Psoas muscle (tissue), 8 donors: Measurements from ENCODE around the gene IGF1R. TPM values are rescaled to one million over a fixed set of nuclear protein-coding genes. Genes with fewer than 3 reads are reported as not detected.

Experiments
- ATAC-seq, 4 donors: fragments of 200-7000 bp; cut with Tn5 transposase; one replicate each; pipeline ENCODE4 v1.9.1; 2020; ENCODE audit warnings: moderate library complexity in 3 of 4, mild to moderate bottlenecking in 2 of 4
- DNase-seq, 2 donors: peaks; one replicate each; pipeline ENCODE4 v3.0.0-alpha.2; 2020
- H3K27ac ChIP-seq: fragments of 200-600 bp; one replicate; pipeline ENCODE4 v1.8.0; 2022
- H3K27me3 ChIP-seq, 3 donors: fragments of 200-600 bp in 1 of 3; one replicate each; pipeline versions ENCODE4 v1.6.1 to v1.8.0; 2013 to 2022; ENCODE audit warnings: low read length in 2 of 3, mild to moderate bottlenecking in 2 of 3, moderate library complexity in 1 of 3; ENCODE audit not compliant: insufficient read depth in 3 of 3
- H3K36me3 ChIP-seq, 2 donors: fragments of 200-600 bp in 1 of 2; one replicate each; pipeline versions ENCODE4 v1.6.1 to v1.8.0; 2013 to 2022; ENCODE audit warnings: low read depth in 1 of 2, mild to moderate bottlenecking in 1 of 2, moderate library complexity in 1 of 2; ENCODE audit not compliant: insufficient read depth in 1 of 2
- H3K4me1 ChIP-seq: fragments of 200-600 bp; one replicate; pipeline ENCODE4 v1.8.0; 2022
- H3K4me3 ChIP-seq: fragments of 200-600 bp; one replicate; pipeline ENCODE4 v1.8.0; 2022; ENCODE audit warnings: mild to moderate bottlenecking
- H3K9me3 ChIP-seq: fragments of 200-600 bp; one replicate; pipeline ENCODE4 v1.8.0; 2022
- CTCF ChIP-seq: fragments of 200-600 bp; IDR thresholded peaks from one replicate; pipeline ENCODE4 v1.8.0; 2022; ENCODE audit warnings: antibody characterized with exemption
- WGBS, 3 donors: extraction: QIAGEN DNeasy Blood & Tissue Kit; methylation state at CpG; one replicate each; pipeline versions ENCODE4 v1.1.6 to v1.1.7; 2013; 5-methylcytosine and 5-hydroxymethylcytosine counted together
- intact Hi-C, 2 donors: fragments of 100-400 bp; cut with DNase I; formaldehyde crosslinking; loops; one replicate each; pipeline versions ENCODE4 v1.11.0 to v1.14.2; 2022
- polyA plus RNA-seq, 3 donors: library from polyadenylated mRNA; stranded (reverse); fragments of 200-250 nt; gene quantifications; one replicate each; pipeline ENCODE4 v1.2.3, GENCODE V29; 2013
- total RNA-seq, 4 donors: library from RNA; stranded (reverse); fragmentation: NEBNext Ultra II Directional in 2 of 4; extraction: Animal tissue kit (Norgen Biotek cat#: 25700) in 2 of 4; gene quantifications; one replicate each; pipeline versions ENCODE4 v1.2.1 to v1.2.4, GENCODE V29; 2021 to 2023
- donor health status: healthy with polysubstance abuse.
- donor health status: DM: no; HTN: no; CAD: no; lungs with moderate emphysema.
- donor health status: Bipolar disorder and iron deficiency.
- donor health status: healthy.
- donor health status: DM: yes; HTN: yes; CAD: no.
- donor health status: DM: no; HTN: no; CAD: no.
- donor health status: DM: no; HTN: no; CAD: no.
- donor health status: DM: yes; HTN: yes; CAD: no.

IGF1R gene
- total and polyA plus RNA-seq, 7 donors, result 2.1 to 20.4 (median 12.0) TPM

DNA sequence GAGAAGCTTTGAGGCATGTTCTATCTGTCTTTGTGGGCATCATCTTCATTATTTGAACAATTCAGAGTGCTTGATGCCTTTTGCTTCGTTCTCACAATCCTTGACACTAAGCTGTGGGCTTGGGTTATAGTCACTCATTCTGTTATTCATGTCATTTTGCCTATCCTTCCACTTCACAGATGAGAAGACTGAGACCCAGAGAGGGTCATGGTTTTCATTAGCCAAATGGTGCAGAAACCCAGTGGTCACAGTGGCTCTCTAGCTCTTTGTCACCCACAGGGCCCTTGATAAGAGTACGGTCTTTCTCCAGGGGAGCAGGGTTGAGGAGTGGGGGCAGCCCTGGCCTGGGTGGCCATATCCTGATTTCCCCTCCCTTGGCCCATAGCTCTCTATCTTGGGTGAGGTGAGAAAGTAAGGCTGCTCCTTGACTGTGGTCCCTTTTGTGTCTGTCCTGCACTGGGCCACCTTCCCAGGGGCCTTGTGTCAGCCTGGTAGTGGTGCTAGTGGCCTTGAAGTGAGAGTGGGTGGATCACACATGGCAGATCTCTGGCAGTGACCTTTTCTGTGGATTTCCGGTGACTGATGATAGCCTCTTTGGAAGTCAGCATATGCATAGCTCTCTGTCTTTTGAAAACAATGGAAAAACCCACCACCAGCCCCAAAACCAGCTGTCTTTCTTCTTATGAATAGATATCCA, 130.1 kb downstream of the IGF1R start:
- 90 to 94% (median 93%) methylated on average over 3 of the region's 3 CpGs for WGBS, 3 donors
- no peak overlapping the region for H3K4me3 ChIP-seq
- no peaks in the 10 kb centered on the region for H3K9me3 ChIP-seq
- intact Hi-C loops, result loop anchor here (5.0 to 10.0 kb wide), 2 partner anchors 254 to 299 kb away; no protein-coding TSS in a partner anchor
- no peak for TF ChIP-seq CTCF
- no peak for DNase-seq
- H3K27ac ChIP-seq, result no peak overlapping the region
- peaks cover 27% of the 10 kb centered on the region for H3K4me1 ChIP-seq
- no peaks in the 10 kb centered on the region for H3K27me3 ChIP-seq
- H3K36me3 ChIP-seq, result no peaks in the 10 kb centered on the region
- ATAC-seq, result no peak

DNA sequence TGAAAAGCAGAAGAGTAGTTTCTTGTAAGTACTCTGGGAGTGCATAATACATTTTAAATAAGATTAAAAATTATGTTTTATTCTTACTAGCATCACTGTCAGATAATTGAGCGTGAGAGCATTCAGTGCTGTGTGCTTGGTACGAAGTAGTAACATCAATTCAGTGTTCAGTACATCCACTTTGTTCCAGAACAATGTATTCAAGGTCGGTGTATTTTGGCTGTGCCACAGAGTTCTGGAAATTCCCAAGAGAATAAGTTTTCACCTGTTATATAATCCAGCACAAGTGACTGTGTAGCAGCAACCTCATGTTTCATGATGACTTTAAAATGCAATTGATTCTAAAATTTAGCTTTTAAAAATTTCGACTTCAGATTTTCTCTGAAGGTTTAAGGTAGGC, 130.6 kb downstream of the IGF1R start:
- no peak for DNase-seq
- 61 to 76% (median 61%) methylated on average over 4 of the region's 4 CpGs for WGBS, 3 donors
- no peak for TF ChIP-seq CTCF
- Histone ChIP-seq H3K27ac (no peak overlapping the region), H3K4me3 (no peak overlapping the region), H3K4me1 (peaks cover 27% of the 10 kb centered on the region), H3K9me3 (no peaks in the 10 kb centered on the region), H3K27me3 (no peaks in the 10 kb centered on the region), H3K36me3 (no peaks in the 10 kb centered on the region)
- ATAC-seq, result no peak
- intact Hi-C loops, result loop anchor here (5.0 to 10.0 kb wide), 2 partner anchors 254 to 298 kb away; no protein-coding TSS in a partner anchor

GRCh38 chr15:98779463-98780071, 131.2 kb downstream of the IGF1R start:
- H3K36me3 ChIP-seq, result no peaks in the 10 kb centered on the region
- intact Hi-C loops, result loop anchor here (5.0 to 10.0 kb wide), 4 partner anchors 255 to 298 kb away; no protein-coding TSS in a partner anchor
- WGBS, 3 donors, result 13 to 28% (median 15%) methylated on average over 16 of the region's 16 CpGs
- no peak overlapping the region for H3K27ac ChIP-seq
- peaks cover 27% of the 10 kb centered on the region for H3K4me1 ChIP-seq
- no peaks in the 10 kb centered on the region for H3K9me3 ChIP-seq
- DNase-seq (peak; percentile 79 to 90), ATAC-seq (peak; percentile 93 to 98 (median 96))
- peak; percentile 96 for TF ChIP-seq CTCF
- H3K4me3 ChIP-seq, result peak overlapping the region; percentile 6
- H3K27me3 ChIP-seq, result no peaks in the 10 kb centered on the region

GRCh38 chr15:98781838-98782237, 133.5 kb downstream of the IGF1R start:
- no peaks in the 10 kb centered on the region for H3K9me3 ChIP-seq
- intact Hi-C loops, result loop anchor here (5.0 kb wide), 2 partner anchors 275 to 280 kb away; no protein-coding TSS in a partner anchor
- DNase-seq (no peak), ATAC-seq (no peak)
- H3K27ac ChIP-seq, result no peak overlapping the region
- 97 to 100% (median 98%) methylated on average over 1 of the region's 1 CpG for WGBS, 3 donors
- no peak overlapping the region for H3K4me3 ChIP-seq
- H3K4me1 ChIP-seq, result peaks cover 35% of the 10 kb centered on the region
- H3K36me3 ChIP-seq, result no peaks in the 10 kb centered on the region
- TF ChIP-seq CTCF, result no peak
- H3K27me3 ChIP-seq, result no peaks in the 10 kb centered on the region
